NCI-H748 treated with DMSO at 0.1 percent for 48 hours (cell line): ENCODE data around the gene PLAC1.

Source experiments
- DNase-seq: peaks from one replicate; lab custom pipeline; 2025; lab: John Stamatoyannopoulos, UW

PLAC1 gene

DNA sequence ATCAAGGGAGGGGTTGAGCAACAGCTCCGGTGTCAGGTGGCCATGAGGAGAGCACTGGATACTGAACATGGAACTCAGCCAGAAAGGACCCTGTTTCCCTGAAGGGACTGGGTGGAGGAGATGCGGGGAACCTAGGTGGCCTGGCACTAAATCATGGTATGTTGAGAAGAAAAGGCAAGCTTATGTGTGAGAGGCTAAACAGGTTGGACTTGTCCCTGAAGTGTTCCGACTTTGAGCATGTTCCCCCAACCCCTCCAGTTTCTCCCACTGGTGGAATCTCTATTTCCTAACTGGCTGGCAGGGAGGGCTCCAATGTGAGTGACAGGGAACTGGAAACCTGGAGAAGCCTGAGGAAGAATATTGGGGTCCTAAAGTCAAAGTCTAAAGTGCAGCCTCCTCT lies 69.5 kb downstream of the PLAC1 start:
- DNase-seq: no peak

- no peak for DNase-seq
Observed at GRCh38 chrX:134580907-134581306, 77.4 kb downstream of the PLAC1 start.

DNA sequence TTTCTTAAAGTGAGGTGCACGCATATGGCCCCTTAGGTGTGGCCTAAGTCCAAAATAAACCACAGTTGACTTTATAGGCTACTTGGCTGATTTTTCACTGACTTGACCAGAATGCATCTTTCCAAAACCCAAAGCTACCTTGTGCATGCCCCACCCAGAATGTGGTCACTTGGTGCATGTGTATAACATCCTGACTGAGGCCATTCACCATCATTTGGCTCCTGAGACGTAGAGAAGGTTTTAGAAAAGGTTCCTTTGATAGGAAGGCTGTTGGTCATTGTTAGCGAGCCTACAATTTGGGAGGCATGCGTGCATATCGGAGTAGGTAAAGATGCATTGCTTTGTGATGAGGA lies 84.6 kb downstream of the PLAC1 start:
- no peak for DNase-seq

DNA sequence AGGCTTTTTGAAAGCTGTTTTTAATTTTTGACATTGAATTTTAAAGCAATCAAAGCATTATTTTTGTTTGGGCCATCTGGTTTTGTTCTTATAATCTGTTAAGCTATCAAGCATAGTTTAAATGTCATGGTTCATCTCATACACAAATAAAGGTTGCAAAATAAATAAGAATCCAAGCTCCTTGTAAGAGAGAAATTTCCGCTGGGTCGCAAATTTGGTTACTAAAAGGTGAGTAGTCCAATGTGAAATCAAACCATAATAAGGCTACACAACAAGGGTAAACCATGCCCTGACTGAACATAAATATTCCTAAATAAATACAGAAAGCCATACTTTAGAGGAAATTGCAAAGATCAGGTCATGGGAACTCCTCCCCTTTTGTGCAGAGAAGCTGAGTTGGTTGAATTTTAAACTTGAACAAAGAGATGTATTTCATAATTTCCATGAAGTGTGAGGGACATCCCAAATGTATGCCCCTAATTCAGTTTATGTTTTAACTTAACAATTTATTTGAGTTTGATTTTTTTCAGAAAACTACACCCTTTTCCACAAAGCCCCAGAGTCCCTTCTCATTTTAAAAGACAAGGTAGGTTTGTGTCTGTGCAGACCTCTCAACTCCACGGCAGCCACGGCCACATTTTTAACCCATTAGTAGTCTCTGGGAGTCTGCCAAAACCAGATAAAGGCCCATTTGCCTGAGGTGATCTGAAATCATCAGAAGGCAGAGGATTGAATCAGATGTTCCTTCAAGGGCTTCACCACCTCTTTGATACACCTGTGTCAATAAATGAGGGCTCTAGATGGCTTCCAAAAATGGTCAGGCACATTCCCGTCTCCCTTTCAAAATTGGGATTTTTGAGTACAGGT lies 85.2 kb downstream of the PLAC1 start:
- no peak for DNase-seq

DNA sequence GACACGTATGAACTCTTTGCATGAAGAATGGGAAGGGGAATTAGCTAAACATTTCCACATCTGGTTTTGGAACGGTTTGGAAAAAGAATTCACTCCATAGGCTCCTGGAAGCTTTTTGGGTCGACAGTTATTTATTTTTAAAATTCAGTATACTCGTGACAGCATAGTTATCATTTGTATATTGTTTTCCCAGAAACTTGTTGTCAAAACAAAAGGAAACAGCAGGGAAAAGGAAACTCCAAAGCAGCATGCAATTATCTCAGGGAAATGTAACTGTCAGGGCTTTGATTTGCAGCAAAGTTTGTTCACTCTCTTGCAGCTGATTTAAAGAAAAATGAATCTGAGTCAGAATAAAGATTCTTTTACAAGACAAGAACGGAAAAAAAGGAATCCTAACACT lies 86.5 kb downstream of the PLAC1 start:
- no peak for DNase-seq

- no peak for DNase-seq
Observed at GRCh38 chrX:134570899-134571298, 87.4 kb downstream of the PLAC1 start.

GRCh38 chrX:134570509-134570846 lies 87.8 kb downstream of the PLAC1 start:
- DNase-seq: no peak

DNA sequence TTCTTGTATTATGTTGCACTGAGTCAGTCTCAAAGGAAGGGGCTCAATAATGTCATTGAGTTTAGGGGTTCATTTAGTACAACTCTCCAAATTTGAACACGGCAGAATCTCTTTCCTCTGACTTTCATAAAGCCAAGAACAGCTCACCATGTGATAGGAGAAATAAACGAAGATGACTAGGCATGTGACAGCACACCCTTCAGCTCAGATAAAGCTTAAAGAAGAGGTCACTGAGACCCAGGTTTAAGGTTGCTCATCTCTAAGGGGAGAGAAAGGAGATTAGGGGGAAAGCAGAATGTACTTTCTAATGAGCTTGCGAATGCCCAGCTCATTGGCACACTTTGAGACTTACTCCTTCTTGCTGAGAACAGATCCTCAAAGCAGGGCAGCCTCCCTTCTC lies 89.0 kb downstream of the PLAC1 start:
- DNase-seq: no peak

- DNase-seq: no peak
Observed at GRCh38 chrX:134568285-134569016, 89.8 kb downstream of the PLAC1 start.

GRCh38 chrX:134566506-134566905 lies 91.8 kb downstream of the PLAC1 start:
- no peak for DNase-seq

DNA sequence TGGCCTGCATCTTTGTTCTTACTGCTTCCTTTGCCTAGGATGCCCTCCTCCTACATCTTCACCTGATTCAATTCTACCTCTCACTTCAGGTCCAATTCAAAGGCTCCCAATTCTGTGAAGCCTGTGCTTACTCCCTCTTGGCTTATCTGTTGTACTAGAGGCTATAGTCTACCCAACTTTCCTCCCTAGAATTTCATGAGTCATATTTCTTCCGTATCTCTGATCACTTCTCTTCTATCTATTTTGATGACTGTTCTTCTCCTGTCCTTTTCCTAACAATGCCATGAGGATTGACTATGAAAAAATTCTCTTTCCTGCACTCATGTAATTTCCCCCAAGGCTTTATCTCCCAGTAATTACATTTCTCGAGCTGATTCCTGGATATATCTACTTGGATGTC lies 96.3 kb downstream of the PLAC1 start:
- DNase-seq: no peak

DNA sequence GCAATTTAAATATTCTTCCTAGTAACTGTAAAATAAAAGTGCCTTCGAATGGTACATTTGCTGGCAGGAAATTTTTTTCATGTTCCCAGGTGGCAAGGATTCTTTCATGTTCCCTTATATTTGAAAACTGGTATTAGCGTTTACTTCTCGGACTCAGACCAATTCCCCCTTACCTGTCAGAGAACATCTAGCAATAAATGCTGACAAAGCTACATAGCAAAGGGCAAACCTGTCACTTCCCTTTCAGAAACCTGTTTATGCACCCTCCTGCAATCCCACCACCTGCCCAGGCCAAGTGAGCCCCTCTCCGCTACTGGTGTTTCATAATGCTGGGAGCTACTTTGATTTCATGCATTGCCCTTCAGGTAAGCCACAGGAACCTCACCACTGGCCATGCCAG lies 100.1 kb downstream of the PLAC1 start:
- DNase-seq: no peak

DNA sequence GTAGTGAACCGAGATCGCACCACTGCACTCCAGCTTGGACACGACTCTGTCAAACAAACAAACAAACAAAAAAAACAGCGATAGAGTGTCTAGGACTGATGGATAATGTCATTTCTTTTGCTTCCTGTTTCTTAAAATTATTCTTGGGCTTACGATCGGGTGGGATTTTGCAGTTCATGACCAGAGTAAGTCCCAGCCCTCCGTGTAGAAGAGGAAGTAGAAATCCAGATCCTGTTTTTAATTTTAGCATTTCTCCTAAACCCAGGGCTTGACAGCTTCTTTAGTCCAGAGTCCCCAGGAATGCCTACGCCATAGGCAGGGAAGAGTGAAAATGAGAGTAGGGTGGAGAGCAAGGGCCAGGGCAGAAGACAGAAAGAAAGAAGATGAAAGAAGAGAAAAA lies 104.0 kb downstream of the PLAC1 start:
- no peak for DNase-seq

DNA sequence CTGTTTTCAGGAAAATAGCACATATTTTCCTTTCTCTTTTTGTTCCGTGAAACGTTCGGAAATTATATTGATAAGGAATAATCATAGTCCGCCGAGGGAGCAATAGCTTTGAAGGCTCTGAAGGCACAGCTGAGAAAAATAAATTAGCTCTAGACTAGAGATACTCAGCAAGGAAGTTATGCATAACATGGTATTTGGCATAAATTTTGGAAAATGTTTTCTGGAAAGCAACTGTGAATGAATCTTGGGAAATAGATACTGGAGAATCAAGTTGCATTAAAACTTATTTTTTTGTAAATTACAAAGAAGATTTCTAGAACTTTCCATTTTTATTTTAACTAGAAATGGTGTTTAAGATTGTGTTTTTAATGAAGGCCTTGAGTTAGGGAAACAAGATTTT lies 105.9 kb downstream of the PLAC1 start:
- no peak for DNase-seq

DNA sequence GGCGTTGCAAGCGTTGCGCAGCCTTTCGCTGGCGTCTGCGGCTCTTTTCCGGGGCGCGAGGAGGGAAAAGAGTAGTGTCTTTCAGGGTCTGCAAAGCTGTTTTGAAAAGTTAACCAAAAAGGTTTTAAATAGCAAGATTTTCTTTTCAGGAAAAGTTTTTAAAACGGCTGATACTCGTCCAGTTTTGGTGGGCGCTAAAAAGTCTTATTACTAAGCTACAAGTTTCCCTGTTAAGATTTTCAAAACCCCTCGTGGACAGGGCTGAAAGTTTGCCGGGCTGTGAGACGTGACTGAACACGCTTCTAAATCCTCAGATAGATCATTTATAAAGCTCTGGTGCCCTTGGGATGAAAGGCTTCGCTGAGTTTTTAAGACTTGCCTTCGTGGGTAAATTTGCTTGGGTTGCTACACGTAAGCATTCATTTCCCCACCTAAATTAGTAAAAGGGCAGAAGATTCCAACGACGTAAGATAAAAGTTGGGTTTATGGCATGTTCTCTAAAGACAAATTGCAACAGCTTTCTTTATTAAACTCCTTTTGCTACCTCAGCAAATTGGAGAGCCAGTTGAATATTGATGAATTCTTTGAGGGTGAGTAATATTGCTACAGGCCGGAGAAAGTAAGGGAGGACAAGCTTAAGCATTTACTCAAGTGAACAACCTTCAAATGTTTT lies 106.8 kb downstream of the PLAC1 start:
- DNase-seq: no peak

GRCh38 chrX:134548257-134549201 lies 109.7 kb downstream of the PLAC1 start:
- DNase-seq: no peak

DNA sequence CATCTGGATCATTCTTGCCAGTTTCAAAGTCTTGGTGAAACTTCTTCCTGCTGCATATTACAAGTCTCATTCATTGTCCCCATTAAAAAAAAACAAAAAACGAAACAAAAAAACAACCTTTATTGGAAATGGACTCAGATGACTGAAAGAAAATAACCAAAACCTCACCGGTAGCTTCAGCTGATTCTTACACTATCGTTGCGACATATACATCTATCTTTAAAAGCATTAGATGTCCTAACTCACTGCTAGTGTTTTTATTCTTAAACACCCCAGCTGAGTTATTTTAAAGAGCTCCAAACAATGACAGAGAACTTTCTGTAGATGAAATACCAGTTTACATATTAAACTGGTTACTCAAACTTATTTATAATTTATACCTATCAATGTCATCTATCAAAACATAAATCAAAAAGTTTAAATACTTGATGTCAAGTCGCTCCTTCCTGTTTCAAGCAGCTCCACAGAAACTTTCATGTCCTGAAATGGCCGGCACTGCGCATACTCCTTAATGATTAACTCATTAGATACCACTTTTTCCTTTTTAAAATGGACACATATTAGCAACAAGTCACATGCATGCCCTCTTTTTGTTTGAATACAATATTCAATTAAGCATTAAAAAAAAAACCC lies 111.1 kb downstream of the PLAC1 start:
- DNase-seq: no peak

DNA sequence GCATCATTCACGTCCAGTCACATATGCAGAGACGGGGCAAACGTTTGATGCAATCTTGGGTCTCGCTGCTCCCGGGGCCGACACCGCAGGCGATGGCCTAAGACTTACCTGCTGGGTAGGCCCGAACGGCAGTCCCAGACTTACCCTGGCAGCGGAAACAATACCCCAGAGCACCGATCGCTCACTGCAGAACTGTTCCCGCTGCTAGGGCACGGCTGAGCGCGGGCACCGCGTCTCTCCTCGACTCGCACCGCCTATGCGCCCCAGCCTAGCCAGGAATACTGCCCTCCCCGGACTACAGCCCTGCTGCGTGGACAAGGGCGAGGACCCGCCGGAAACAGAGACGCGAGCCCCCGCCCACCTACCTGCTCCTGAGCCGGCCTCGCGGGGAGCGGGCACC lies 112.1 kb downstream of the PLAC1 start:
- no peak for DNase-seq

GRCh38 chrX:134545510-134545909 lies 112.8 kb downstream of the PLAC1 start:
- no peak for DNase-seq

GRCh38 chrX:134544513-134545151 lies 113.6 kb downstream of the PLAC1 start:
- no peak for DNase-seq

DNA sequence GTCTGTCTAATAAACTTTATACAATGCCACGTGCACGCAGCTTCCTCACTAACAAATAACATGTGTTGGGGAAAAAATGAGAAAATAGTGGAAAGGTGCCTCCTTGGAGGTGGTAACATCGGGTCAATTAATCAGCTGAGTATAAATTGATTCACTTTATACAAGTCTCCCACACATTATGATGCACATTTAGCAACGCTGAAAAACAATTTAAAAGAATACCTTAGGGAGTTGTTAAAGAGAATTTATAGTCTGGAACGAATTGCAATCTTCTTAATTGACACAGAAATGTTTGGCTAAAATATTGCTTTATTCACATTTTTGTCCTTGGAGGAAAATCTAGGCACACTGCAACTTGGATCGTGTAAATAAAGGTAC lies 114.1 kb downstream of the PLAC1 start:
- DNase-seq: no peak
